HG02798 (cell line): ENCODE results near the gene LRCH4.
"Not testable (repeated sequence)": the region's sequence is repeated elsewhere in the genome, so short reads cannot be mapped to it uniquely, and the experiment has no call there.

Experiments used
- ATAC-seq: cut with Tn5 transposase; IDR thresholded peaks from one replicate; pipeline ENCODE4 v1.9.1; 2021; ENCODE audit warnings: mild to moderate bottlenecking; ENCODE audit not compliant: unreplicated experiment, poor library complexity

LRCH4 gene

GRCh38 chr7:100548446-100548845 lies 37.5 kb downstream of the LRCH4 start:
- ATAC-seq, result not testable (repeated sequence)

- no peak for ATAC-seq
These were observed 38.1 kb downstream of the LRCH4 start for GRCh38 chr7:100547872-100548271.

DNA sequence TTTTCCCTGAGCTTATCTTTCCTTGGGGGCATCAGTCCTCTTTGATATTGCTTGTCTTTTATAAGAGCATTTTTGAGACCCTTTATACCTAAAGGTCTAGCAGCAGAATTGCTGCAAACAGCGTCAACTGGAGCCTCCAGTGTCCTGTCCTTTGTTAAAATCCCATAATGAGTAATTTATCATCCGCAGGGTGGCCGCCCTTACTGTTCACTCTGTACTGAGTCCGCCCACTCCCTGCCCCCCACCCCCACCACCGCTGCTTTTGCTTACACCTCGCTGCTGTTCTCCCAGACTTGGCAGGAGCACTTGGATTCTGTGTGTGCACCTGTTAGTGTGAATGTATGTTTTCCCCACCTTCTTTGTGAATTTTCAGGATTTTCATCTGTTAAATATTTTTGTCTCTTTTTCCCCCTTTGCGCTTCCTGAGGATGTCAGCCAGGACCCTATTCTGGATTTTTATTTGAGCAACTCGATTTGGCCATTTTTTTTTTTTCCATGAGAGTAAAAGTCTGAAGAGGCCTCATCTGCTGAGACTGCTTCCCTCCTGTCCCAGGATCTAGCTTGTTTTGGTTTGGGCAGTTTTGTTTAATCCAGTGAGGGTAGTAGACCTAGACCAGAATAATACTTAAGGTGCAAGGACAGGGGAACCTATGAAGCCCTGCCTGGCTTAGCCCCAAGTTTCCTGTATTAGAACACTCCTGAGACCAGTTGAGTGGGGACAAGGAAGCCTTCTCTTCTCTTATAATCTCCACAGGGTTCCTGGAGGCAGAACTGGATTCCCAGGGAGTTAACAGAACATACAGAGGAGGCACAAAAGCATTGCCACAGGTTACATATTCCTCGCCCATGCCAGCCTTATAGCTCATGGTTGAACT lies 38.8 kb downstream of the LRCH4 start:
- ATAC-seq, result peak; percentile 5

GRCh38 chr7:100546129-100546925 lies 39.6 kb downstream of the LRCH4 start:
- ATAC-seq, result peak; percentile 63

GRCh38 chr7:100545360-100546128 lies 40.4 kb downstream of the LRCH4 start:
- peak; percentile 48 for ATAC-seq

DNA sequence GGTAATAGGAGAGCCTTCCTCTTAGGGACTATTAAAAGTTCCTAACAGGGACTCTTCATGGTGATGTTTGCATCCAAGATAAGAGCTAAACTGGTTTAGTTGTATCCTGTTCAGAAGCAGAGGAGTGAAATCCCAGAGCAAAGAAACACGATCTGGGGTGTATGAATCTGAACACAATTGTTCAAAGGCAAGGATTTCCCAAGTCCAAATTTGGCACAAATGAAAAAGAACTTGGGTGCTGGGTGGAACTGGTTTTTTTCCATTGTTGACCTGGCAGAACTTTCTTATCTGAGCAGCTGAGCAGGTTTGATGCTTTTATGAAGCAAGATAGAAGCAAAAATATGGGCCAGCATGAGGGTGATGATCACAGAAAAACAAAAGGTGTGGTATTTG lies 41.0 kb downstream of the LRCH4 start:
- ATAC-seq, result no peak

- ATAC-seq, result no peak
These were observed 41.5 kb downstream of the LRCH4 start for GRCh38 chr7:100544386-100544785.

DNA sequence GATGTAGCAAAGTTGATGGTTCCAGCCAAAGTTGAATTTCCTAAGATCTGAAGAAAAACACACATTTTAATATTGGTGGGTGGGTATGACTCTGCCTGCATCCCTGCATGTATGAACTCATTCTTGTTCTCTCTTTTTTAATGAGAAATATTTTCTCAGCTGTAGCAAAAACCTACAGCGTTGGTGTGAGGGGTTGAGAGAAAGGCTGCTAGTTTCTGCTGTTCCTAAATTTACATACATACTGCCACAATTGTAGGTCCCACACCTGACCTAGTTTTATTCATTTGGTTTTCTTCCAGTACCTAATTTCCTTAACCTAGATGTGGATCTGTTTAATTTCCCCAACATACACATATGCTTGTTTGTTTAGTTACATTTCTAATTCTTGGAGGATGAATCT lies 42.3 kb downstream of the LRCH4 start:
- ATAC-seq, result no peak

- not testable (repeated sequence) for ATAC-seq
These were observed 44.6 kb downstream of the LRCH4 start for GRCh38 chr7:100541309-100541708.

DNA sequence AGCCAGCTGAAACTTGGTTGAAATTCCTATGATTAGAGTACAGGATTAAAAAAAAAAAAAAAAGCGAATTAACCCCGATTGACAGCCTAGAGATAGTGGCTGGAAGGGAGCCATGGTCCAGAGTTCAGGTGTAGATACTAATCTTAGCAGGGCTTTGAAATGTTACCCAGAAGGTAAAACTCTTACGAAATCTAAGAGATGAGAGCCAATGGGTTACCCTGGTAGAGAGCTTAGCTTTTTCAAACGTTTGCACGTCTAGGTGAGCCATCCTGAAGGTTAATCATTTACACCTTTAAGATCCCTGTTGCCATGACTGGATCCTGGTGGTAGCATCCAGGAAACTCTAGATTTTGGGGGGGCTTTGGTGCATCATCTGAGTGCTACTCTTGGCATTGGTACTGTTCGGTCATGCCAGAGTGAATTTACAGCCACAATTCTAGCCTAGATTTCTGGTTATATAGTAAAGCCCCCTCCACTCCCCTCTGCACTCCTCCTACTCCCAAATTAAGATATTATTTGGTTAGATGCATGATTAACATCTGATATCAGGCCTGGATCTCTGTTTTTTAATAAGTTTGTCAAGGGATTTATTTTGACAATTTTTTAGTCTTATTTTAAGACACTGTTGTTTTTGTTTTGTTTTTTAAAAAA lies 45.7 kb downstream of the LRCH4 start:
- no peak for ATAC-seq

GRCh38 chr7:100539436-100540006 lies 46.4 kb downstream of the LRCH4 start:
- no peak for ATAC-seq

DNA sequence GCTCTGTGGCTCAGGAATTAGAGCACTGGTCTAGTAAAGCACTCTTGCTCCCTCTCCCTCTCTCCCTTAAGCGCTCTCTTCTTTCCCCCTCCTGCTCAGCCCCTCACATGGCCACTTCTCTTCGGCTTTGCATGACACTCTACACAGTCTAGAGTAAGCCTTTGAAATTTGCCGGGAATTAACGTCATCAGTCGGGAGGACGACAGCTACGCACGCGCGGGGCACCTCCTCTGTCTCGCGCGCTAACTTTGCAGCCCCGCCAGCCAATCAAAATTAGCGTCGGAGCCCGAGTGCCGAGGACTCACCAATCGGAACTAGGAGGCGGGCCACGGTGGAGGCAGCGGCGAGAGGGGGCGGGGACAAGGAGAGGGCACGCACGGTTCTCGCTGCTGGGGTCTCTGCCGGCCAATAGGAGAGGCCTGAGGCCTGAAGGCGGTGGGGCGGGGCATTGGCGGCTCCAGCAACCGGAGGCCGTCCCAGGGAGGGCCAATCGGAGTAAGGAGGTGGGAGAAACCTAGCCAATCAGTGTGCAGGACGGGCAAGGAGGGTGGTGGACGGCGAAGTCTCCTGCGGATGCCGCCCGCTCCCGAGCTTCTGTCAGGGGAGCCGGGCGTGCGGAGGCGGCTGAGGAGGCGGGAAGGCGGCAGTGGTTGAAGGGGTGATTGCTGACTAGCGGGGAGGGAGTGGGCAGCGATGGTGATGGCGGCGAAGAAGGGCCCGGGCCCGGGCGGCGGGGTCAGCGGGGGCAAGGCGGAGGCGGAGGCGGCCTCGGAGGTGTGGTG lies 47.1 kb downstream of the LRCH4 start, which contains the start of gene AGFG2:
Gene AGFG2, plus strand, starts transcription at position 550 of the 782 bp plus-strand sequence. Its CDS starts 144 bp downstream, at position 694.
- ATAC-seq, result peak; percentile 95

GRCh38 chr7:100538348-100538653 lies 47.6 kb downstream of the LRCH4 start:
- ATAC-seq, result no peak

DNA sequence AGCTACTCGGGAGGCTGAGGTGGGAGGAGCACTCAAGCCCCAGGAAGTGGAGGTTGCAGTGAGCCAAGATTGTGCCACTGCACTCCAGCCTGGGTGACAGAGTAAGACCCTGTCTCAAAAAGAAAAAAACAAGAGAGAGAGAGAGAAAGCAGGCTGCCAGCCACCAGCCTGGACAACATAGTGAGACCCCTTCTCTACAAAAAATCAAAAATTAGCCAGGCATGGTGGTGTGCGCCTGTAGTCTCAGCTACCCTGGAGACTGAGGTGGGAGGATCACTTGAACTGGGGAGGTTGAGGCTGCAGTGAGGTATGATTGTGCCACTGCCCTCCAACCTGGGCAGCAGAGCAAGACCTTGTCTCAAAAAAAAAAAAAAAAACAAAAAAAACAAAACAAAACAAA lies 49.2 kb downstream of the LRCH4 start:
- not testable (repeated sequence) for ATAC-seq

DNA sequence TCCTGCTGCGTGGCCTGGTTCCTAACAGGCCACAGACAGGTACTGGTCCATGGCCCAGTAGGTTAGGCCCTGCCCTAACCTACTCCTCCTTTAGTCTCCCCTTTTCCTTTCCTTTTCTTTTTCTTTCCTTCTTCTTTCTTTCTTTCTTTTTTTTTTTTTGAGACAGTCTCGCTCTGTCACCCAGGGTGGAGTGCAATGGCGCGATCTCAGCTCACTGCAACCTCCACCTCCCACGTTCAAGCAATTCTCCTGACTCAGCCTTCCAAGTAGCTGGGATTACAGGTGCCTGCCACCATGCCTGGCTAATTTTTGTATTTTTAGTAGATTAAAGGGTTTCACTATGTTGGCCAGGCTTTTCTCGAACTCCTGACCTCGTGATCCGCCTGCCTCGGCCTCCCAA lies 49.9 kb downstream of the LRCH4 start:
- not testable (repeated sequence) for ATAC-seq

GRCh38 chr7:100532165-100533022 lies 53.5 kb downstream of the LRCH4 start:
- ATAC-seq, result no peak

DNA sequence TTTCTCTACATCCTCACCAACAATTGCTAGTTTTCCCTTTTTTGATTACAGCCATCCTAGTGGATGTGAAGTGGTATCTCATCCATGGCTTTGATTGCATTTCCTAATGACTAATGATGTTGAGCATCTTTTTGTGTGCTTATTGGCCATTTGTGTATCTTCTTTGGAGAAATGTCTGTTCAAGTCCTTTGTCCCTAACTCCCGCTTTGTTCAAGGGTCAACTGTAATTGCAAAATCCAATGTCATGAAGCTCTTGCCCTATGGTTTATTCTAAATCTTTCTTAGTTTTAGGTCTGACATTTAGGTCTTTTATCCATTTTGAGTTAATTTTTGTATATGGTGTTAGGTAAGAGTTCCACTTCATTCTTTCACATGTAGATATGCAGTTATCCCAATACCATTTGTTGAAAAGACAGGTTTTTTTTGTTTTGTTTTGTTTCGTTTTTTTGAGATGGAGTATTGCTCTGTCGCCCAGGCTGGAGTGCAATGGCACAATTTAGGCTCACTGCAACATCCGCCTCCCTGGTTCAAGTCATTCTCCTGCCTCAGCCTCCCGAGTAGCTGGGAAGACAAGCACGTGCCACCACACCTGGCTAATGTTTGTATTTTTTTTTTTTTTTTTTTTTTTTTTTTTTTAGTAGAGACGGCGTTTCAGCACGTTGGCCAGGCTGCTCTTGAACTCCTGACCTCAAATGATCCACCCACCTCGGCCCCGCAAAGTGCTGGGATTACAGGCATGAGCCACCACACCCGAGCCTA lies 57.6 kb downstream of the LRCH4 start:
- not testable (repeated sequence) for ATAC-seq
